DOHH2 (cell line): ENCODE data around the gene PISD.

Experiments
- H3F3A ChIP-seq: fragments of 200-600 bp; sonication (generic), shearing (Covaris generic); 2 replicates; pipeline ENCODE4 v1.6.0; 2016; ENCODE audit warnings: antibody characterized with exemption, mild to moderate bottlenecking; ENCODE audit not compliant: control insufficient read depth, insufficient read depth
- H3K27ac ChIP-seq: fragments of 200-600 bp; sonication (generic); 2 replicates; pipeline ENCODE4 v1.5.1; 2014; ENCODE audit warnings: low read depth, mild to moderate bottlenecking, low read length, moderate library complexity
- H3K27me3 ChIP-seq: fragments of 200-600 bp; sonication (generic); 2 replicates; pipeline ENCODE4 v1.6.1; 2014; ENCODE audit warnings: mild to moderate bottlenecking, low read length, mixed read lengths; ENCODE audit not compliant: control insufficient read depth
- H3K36me3 ChIP-seq: fragments of 200-600 bp; sonication (generic); 2 replicates; pipeline ENCODE4 v1.6.1; 2014; ENCODE audit warnings: mild to moderate bottlenecking, low read length, moderate library complexity, mixed read lengths; ENCODE audit not compliant: control insufficient read depth
- H3K4me1 ChIP-seq: fragments of 200-600 bp; sonication (generic); 2 replicates; pipeline ENCODE4 v1.6.1; 2014; ENCODE audit warnings: mild to moderate bottlenecking, low read length, mixed read lengths; ENCODE audit not compliant: control insufficient read depth
- H3K4me2 ChIP-seq: fragments of 200-600 bp; sonication (generic); 2 replicates; pipeline ENCODE4 v1.6.0; 2014; ENCODE audit warnings: mild to moderate bottlenecking, low read length, moderate library complexity
- H3K4me3 ChIP-seq: fragments of 200-600 bp; sonication (generic); 2 replicates; pipeline ENCODE4 v1.5.1; 2014; ENCODE audit warnings: mild to moderate bottlenecking, low read length, mixed read lengths
- H3K79me2 ChIP-seq: fragments of 200-600 bp; sonication (generic); 2 replicates; pipeline ENCODE4 v1.6.1; 2014; ENCODE audit warnings: mild to moderate bottlenecking, low read length, mixed read lengths; ENCODE audit not compliant: control insufficient read depth
- H3K9me2 ChIP-seq: fragments of 200-600 bp; sonication (generic); replicated peaks from 2 replicates; pipeline ENCODE4 v1.6.1; 2014; ENCODE audit warnings: mild to moderate bottlenecking, low read length, mixed read lengths; ENCODE audit not compliant: control insufficient read depth
- H3K9me3 ChIP-seq: fragments of 200-600 bp; sonication (generic); 2 replicates; pipeline ENCODE4 v1.6.1; 2014; ENCODE audit warnings: antibody characterized with exemption, low read length, mixed read lengths; ENCODE audit not compliant: control insufficient read depth, insufficient read depth
- H4K20me1 ChIP-seq: fragments of 200-600 bp; sonication (generic); 2 replicates; pipeline ENCODE4 v1.6.0; 2014; ENCODE audit warnings: low read depth, mild to moderate bottlenecking, antibody characterized with exemption, low read length, moderate library complexity; ENCODE audit not compliant: control insufficient read depth, insufficient read depth
- EZH2phosphoT487 ChIP-seq: fragments of 200-600 bp; sonication (generic); IDR thresholded peaks from 2 replicates; pipeline ENCODE4 v1.6.1; 2017; ENCODE audit warnings: borderline replicate concordance, mild to moderate bottlenecking, antibody characterized with exemption, low read length, moderate library complexity, mixed read lengths
- TF ChIP-seq, protein P1 (sequence below): fragments of 200-600 bp; sonication (generic); IDR thresholded peaks from one replicate; pipeline ENCODE4 v1.5.1; 2014; ENCODE audit warnings: antibody characterized with exemption, mild to moderate bottlenecking, low read depth, low read length; ENCODE audit not compliant: poor library complexity, severe bottlenecking

PISD gene

GRCh38 chr22:31584804-31585160 is 77.2 kb downstream of the PISD start:
- Histone ChIP-seq H4K20me1 (no peaks in the 10 kb centered on the region), H3K4me3 (no peak overlapping the region), H3K79me2 (no peaks in the 10 kb centered on the region), H3K36me3 (peaks cover 75% of the 10 kb centered on the region), H3K27ac (no peak overlapping the region), H3K9me3 (no peaks in the 10 kb centered on the region), H3K27me3 (no peaks in the 10 kb centered on the region), H3F3A (no peaks in the 10 kb centered on the region), H3K4me2 (no peak overlapping the region), H3K9me2 (no peaks in the 10 kb centered on the region), H3K4me1 (peaks cover 3% of the 10 kb centered on the region; the same call in 1 of the 2 replicates)
- TF ChIP-seq, protein P1, sequence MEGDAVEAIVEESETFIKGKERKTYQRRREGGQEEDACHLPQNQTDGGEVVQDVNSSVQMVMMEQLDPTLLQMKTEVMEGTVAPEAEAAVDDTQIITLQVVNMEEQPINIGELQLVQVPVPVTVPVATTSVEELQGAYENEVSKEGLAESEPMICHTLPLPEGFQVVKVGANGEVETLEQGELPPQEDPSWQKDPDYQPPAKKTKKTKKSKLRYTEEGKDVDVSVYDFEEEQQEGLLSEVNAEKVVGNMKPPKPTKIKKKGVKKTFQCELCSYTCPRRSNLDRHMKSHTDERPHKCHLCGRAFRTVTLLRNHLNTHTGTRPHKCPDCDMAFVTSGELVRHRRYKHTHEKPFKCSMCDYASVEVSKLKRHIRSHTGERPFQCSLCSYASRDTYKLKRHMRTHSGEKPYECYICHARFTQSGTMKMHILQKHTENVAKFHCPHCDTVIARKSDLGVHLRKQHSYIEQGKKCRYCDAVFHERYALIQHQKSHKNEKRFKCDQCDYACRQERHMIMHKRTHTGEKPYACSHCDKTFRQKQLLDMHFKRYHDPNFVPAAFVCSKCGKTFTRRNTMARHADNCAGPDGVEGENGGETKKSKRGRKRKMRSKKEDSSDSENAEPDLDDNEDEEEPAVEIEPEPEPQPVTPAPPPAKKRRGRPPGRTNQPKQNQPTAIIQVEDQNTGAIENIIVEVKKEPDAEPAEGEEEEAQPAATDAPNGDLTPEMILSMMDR: no peak
- TF ChIP-seq EZH2phosphoT487: no peak

DNA sequence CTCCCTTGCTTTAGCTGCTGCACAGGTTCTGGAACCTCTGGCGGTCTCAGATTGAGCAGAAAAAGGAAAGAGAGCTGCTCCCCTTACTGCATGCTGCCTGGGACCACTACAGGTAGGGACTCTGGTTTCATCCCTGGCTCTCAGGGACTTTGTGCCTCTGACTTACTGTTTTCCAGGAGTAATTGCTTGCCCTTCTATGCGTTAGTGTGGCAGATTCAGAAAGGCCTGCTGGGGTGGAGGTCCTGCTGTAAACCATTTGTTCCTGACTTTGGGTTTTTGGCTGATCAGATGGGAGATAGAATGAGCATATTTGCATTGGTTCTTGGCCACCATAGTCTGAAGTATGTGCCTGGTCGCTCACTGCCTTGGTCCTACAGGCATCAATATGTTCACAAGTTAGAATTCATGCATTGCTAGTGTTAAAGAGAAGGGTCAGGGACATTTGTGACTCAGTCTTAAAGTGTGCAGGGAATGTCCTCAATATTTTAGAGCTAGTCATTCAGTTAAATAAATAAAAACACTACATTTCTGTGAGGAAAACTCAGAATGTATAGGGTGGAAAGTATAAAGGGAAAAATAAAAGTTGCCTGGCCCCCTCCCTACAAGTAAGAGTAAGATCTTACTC is 78.0 kb downstream of the PISD start:
- peaks cover 70% of the 10 kb centered on the region for H3K36me3 ChIP-seq
- H3K4me2 ChIP-seq: no peak overlapping the region
- peaks cover 3% of the 10 kb centered on the region; the same call in 1 of the 2 replicates for H3K4me1 ChIP-seq
- no peaks in the 10 kb centered on the region for H3K9me3 ChIP-seq
- H3K9me2 ChIP-seq: no peaks in the 10 kb centered on the region
- TF ChIP-seq, protein P1: no peak
- no peak for TF ChIP-seq EZH2phosphoT487
- no peaks in the 10 kb centered on the region for H3F3A ChIP-seq
- no peaks in the 10 kb centered on the region for H4K20me1 ChIP-seq
- H3K4me3 ChIP-seq: no peak overlapping the region
- H3K27me3 ChIP-seq: no peaks in the 10 kb centered on the region
- H3K27ac ChIP-seq: no peak overlapping the region
- H3K79me2 ChIP-seq: no peaks in the 10 kb centered on the region

DNA sequence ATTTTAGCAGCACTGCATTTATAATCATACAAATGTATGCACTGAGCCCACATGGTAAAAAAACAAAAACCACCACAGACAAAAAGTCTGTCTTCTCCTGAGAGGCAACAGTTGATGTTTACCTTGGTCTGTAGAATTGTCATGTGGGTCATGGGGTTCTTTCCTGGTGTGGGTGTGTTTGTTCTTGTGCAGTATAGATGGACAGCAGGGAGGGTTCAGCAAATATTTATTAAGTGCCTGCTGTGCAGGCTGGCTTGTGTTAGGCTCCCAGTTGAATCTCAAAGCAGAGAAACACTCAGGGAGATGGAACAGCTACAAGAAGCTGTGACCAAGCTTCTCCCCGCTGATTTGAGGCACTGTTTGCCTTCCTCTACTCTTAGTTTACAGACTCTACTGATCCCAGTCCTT is 82.2 kb downstream of the PISD start:
- H3K9me3 ChIP-seq: no peaks in the 10 kb centered on the region
- no peaks in the 10 kb centered on the region for H4K20me1 ChIP-seq
- TF ChIP-seq, protein P1: no peak
- TF ChIP-seq EZH2phosphoT487: no peak
- peaks cover 3% of the 10 kb centered on the region; the same call in 1 of the 2 replicates for H3K4me1 ChIP-seq
- H3K79me2 ChIP-seq: no peaks in the 10 kb centered on the region
- H3K27ac ChIP-seq: no peak overlapping the region
- H3K4me2 ChIP-seq: no peak overlapping the region
- H3K4me3 ChIP-seq: no peak overlapping the region
- H3K36me3 ChIP-seq: peaks cover 64% of the 10 kb centered on the region
- no peaks in the 10 kb centered on the region for H3F3A ChIP-seq
- no peaks in the 10 kb centered on the region for H3K9me2 ChIP-seq
- no peaks in the 10 kb centered on the region for H3K27me3 ChIP-seq
